K562 (cell line): Measurements from ENCODE around the gene RFNG. TPM values are rescaled to one million over a fixed set of nuclear protein-coding genes. Genes with fewer than 3 reads are reported as not detected.

Source experiments
- ATF3 ChIP-seq, 2 experiments: fragments of 450-650 bp in 1 of 2; sonication (generic) in 1 of 2; formaldehyde crosslinking in 1 of 2; IDR thresholded peaks in 1 of 2; conservative IDR thresholded peaks in 1 of 2; 2 replicates each; pipeline versions ENCODE4 v1.6.1 to v1.8.1; 2016 to 2023; ENCODE audit warnings: mild to moderate bottlenecking in 2 of 2, moderate library complexity in 2 of 2, inconsistent platforms in 1 of 2, missing genetic modification reagents in 1 of 2
- CCNT2 ChIP-seq: IDR thresholded peaks from 2 replicates; pipeline ENCODE4 v1.6.1; 2011; ENCODE audit warnings: borderline replicate concordance, low read depth, mild to moderate bottlenecking, moderate library complexity, mixed read lengths, low read length; ENCODE audit not compliant: insufficient read length; ENCODE audit errors: extremely low read depth
- DPF2 ChIP-seq: fragments of 450-650 bp; IDR thresholded peaks from 2 replicates; pipeline ENCODE4 v1.6.1; 2016
- FIP1L1 ChIP-seq: fragments of 200-400 bp; formaldehyde crosslinking; IDR thresholded peaks from 2 replicates; pipeline ENCODE4 v1.6.1; 2018; ENCODE audit warnings: mild to moderate bottlenecking, low read depth, low read length; ENCODE audit not compliant: poor library complexity, severe bottlenecking
- HDAC3 ChIP-seq: fragments of 450-650 bp; IDR thresholded peaks from 2 replicates; pipeline ENCODE4 v1.6.1; 2018; ENCODE audit warnings: borderline replicate concordance, mild to moderate bottlenecking, moderate library complexity; ENCODE audit not compliant: partially characterized antibody
- L3MBTL2 ChIP-seq: fragments of 450-650 bp; IDR thresholded peaks from 2 replicates; pipeline ENCODE4 v1.6.1; 2016; ENCODE audit warnings: mild to moderate bottlenecking, moderate library complexity
- MBD2 ChIP-seq: sonication (generic); IDR thresholded peaks from 2 replicates; pipeline ENCODE4 v1.6.1; 2016; ENCODE audit warnings: low read depth, borderline replicate concordance
- NFE2 ChIP-seq: IDR thresholded peaks from 2 replicates; pipeline ENCODE4 v1.6.1; 2014; ENCODE audit warnings: antibody characterized with exemption, low read depth
- NFIC ChIP-seq: fragments of 450-650 bp; IDR thresholded peaks from 2 replicates; pipeline ENCODE4 v1.6.1; 2017; ENCODE audit warnings: mild to moderate bottlenecking, inconsistent platforms
- PHF20 ChIP-seq: fragments of 450-650 bp; IDR thresholded peaks from 2 replicates; pipeline ENCODE4 v1.6.1; 2018; ENCODE audit not compliant: partially characterized antibody
- RBFOX2 ChIP-seq: fragments of 200-400 bp; formaldehyde crosslinking; IDR thresholded peaks from 2 replicates; pipeline ENCODE4 v1.6.1; 2017; ENCODE audit warnings: low read depth, mild to moderate bottlenecking, low read length, moderate library complexity
- SAP30 ChIP-seq: fragments of 200-600 bp; sonication (generic); IDR thresholded peaks from 2 replicates; pipeline ENCODE4 v1.6.1; 2012; ENCODE audit warnings: borderline replicate concordance, low read depth, mild to moderate bottlenecking, moderate library complexity, low read length, control low read depth, inconsistent platforms; ENCODE audit not compliant: insufficient read depth, poor library complexity, severe bottlenecking
- TRIM24 ChIP-seq, 2 experiments: fragments of 450-650 bp; IDR thresholded peaks; 2 replicates each; pipeline ENCODE4 v1.6.1; 2016
- ZBTB40 ChIP-seq, 2 experiments: fragments of 450-650 bp in 1 of 2; sonication (generic) in 1 of 2; formaldehyde crosslinking in 1 of 2; IDR thresholded peaks; 2 replicates each; pipeline versions ENCODE4 v1.7.1 to v1.9.0; 2016 to 2022; ENCODE audit warnings: inconsistent platforms in 1 of 2, mild to moderate bottlenecking in 1 of 2, missing genetic modification reagents in 1 of 2
- ZNF263 ChIP-seq: sonication (generic); formaldehyde crosslinking; IDR thresholded peaks from 2 replicates; pipeline ENCODE4 v1.8.0; 2022; ENCODE audit warnings: mild to moderate bottlenecking, missing genetic modification reagents, borderline replicate concordance
- polyA plus RNA-seq, 8 experiments: library from polyadenylated mRNA; depleted of rRNA in 4 of 8; stranded (reverse) in 5 of 8; unstranded in 3 of 8; fragments of >200 nt; fragmentation: Nextera tagmentation in 2 of 8; fragmentation: Illumina TruSeq in 1 of 8; extraction: Ambion mirVana in 2 of 8; extraction: Trizol in 1 of 8; gene quantifications; 2 replicates each; pipeline versions ENCODE4 v1.2.1 to v1.2.3, GENCODE V29; 2011 to 2014; ENCODE audit warnings: inconsistent platforms in 1 of 8, missing spikeins in 1 of 8
- total RNA-seq, 7 experiments: library from RNA; depleted of rRNA in 6 of 7; stranded (reverse); fragments of >200 nt in 6 of 7; fragmentation: Illumina TruSeq in 2 of 7; extraction: Trizol in 2 of 7; gene quantifications; 2 replicates each; pipeline versions ENCODE4 v1.2.1 to v1.2.3, GENCODE V29; 2011 to 2021; ENCODE audit warnings: low replicate concordance in 1 of 7

RFNG gene
- total and polyA plus RNA-seq, 9 of the 15 experiments (the other 6 are each of a cell fraction or from before 2014, with no cell fraction given) = 0.32 to 32.8 (median 9.5) TPM

- TF ChIP-seq ZBTB40 (IDR thresholded peaks at IDR 0.05) (0 out of 2 replicates have a peak, but pooled peaks have one; percentile 42), ZBTB40 (CRISPR knock-in tag; IDR thresholded peaks at IDR 0.05) (no peak), ZNF263 (peak; percentile 54; the same call in 1 of the 2 replicates), L3MBTL2 (peak; percentile 74), RBFOX2 (peak; percentile 77), FIP1L1 (peak; percentile 67), MBD2 (no peak), PHF20 (peak; percentile 43), CCNT2 (peak; percentile 64), NFE2 (peak; percentile 51; the same call in 1 of the 2 replicates), HDAC3 (no peak), ATF3 (IDR thresholded peaks at IDR 0.05) (no peak), ATF3 (CRISPR knock-in tag; conservative IDR thresholded peaks at IDR 0.05) (0 out of 2 replicates have a peak, but pooled peaks have one; percentile 57), SAP30 (peak; percentile 89), DPF2 (no peak), TRIM24 (IDR thresholded peaks at IDR 0.05) (peak in 1 of 2 experiments; percentile 15; a peak in 1 of 4 replicates), NFIC (peak; percentile 42; the same call in 1 of the 2 replicates)
These were observed 20.9 kb downstream of the RFNG start (continued) for GRCh38 chr17:82030470-82031302.
